Breast epithelium (tissue), 4 donors: ENCODE results near the gene FUT8. TPM values are rescaled to one million over a fixed set of nuclear protein-coding genes. Genes with fewer than 3 reads are reported as not detected.

ENCODE experiments used
- DNase-seq, 2 donors: peaks; one replicate each; pipeline ENCODE4 v3.0.0-alpha.2; 2019; ENCODE audit warnings: low spot score in 2 of 2
- H3K27ac ChIP-seq, 2 donors: fragments of 200-600 bp; sonication (generic) in 1 of 2; one replicate each; pipeline ENCODE4 v1.5.1; 2016 to 2019; ENCODE audit warnings: mild to moderate bottlenecking in 1 of 2
- H3K27me3 ChIP-seq, 2 donors: fragments of 200-600 bp; sonication (generic) in 1 of 2; one replicate each; pipeline versions ENCODE4 v1.5.1 to v1.6.0; 2017 to 2019; ENCODE audit warnings: control low read depth in 1 of 2, mild to moderate bottlenecking in 1 of 2
- H3K36me3 ChIP-seq: fragments of 200-600 bp; one replicate; pipeline ENCODE4 v1.5.1; 2019
- H3K4me1 ChIP-seq, 2 donors: fragments of 200-600 bp; sonication (generic); one replicate each; pipeline ENCODE4 v1.5.1; 2016 to 2019; ENCODE audit warnings: control low read depth in 1 of 2
- H3K4me3 ChIP-seq, 3 donors: fragments of 200-600 bp; sonication (generic); 1 replicate in 2 of 3; 2 replicates in 1 of 3; pipeline ENCODE4 v1.5.1; 2016 to 2019; ENCODE audit warnings: mild to moderate bottlenecking in 3 of 3, moderate library complexity in 2 of 3
- H3K9me3 ChIP-seq, 2 donors: fragments of 200-600 bp; sonication (generic) in 1 of 2; one replicate each; pipeline ENCODE4 v1.5.1; 2016 to 2019; ENCODE audit warnings: control low read depth in 1 of 2
- CTCF ChIP-seq, 3 donors: fragments of 450-650 bp; IDR thresholded peaks; one replicate each; pipeline ENCODE4 v1.5.1; 2016 to 2017; ENCODE audit warnings: antibody characterized with exemption in 3 of 3, mild to moderate bottlenecking in 3 of 3, moderate library complexity in 3 of 3
- POLR2A ChIP-seq: fragments of 450-650 bp; IDR thresholded peaks from one replicate; pipeline ENCODE4 v1.6.1; 2016; ENCODE audit warnings: antibody characterized with exemption, mild to moderate bottlenecking, moderate library complexity
- POLR2AphosphoS5 ChIP-seq, 3 donors: sonication (generic); formaldehyde crosslinking; IDR thresholded peaks; one replicate each; pipeline ENCODE4 v1.6.1; 2017; ENCODE audit warnings: antibody characterized with exemption in 3 of 3
- intact Hi-C: fragments of 100-400 bp; cut with DNase I; formaldehyde crosslinking; loops from one replicate; pipeline ENCODE4 v1.15.1; 2023; ENCODE audit warnings: low total_unique reads
- total RNA-seq, 3 donors: library from RNA; depleted of rRNA; stranded (reverse); fragments of >200 nt; gene quantifications; one replicate each; pipeline ENCODE4 v1.1.0, GENCODE V29; 2016

Gene FUT8
- total RNA-seq, 3 donors from 2014 or later: 36.3 to 69.1 (median 47.2) TPM

- H3K27ac ChIP-seq: no peak overlapping the region
- TF ChIP-seq POLR2AphosphoS5 (IDR thresholded peaks at IDR 0.05) (no peak), POLR2A (no peak), CTCF (IDR thresholded peaks at IDR 0.05) (no peak)
- no peaks in the 10 kb centered on the region for H3K9me3 ChIP-seq
Observed at GRCh38 chr14:65772921-65773574, 360.5 kb downstream of the FUT8 start.

DNA sequence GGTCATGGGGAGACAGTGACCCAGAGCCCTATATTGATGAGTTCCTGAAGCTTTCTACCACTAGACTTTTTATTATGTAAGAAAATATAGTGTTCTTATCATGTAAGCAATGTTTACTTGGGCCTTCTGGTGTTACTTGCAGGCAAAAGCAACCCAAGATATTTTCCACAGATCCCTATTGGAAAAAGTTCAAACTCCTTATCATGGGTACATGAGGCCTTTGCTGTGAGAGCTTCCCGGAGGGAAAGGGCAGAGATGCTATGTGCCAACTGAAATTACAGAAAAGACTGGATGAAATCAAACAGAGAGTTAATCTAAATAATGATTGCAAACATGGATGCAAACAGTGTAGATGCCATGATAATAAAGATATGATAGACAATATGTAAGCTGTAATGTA lies 361.5 kb downstream of the FUT8 start:
- H3K36me3 ChIP-seq: no peaks in the 10 kb centered on the region
- H3K4me3 ChIP-seq: no peak overlapping the region
- no peak overlapping the region for H3K27ac ChIP-seq
- no peaks in the 10 kb centered on the region for H3K9me3 ChIP-seq
- TF ChIP-seq POLR2A (no peak), POLR2AphosphoS5 (IDR thresholded peaks at IDR 0.05) (no peak), CTCF (IDR thresholded peaks at IDR 0.05) (no peak)
- no peaks in the 10 kb centered on the region for H3K4me1 ChIP-seq
- intact Hi-C loops: no loop called here
- no peaks in the 10 kb centered on the region for H3K27me3 ChIP-seq
- no peak for DNase-seq

More at GRCh38 chr14:65772921-65773574, 360.5 kb downstream of the FUT8 start:
- H3K27me3 ChIP-seq: no peaks in the 10 kb centered on the region
- no peaks in the 10 kb centered on the region for H3K36me3 ChIP-seq
- no peaks in the 10 kb centered on the region for H3K4me1 ChIP-seq
- intact Hi-C loops: no loop called here
- no peak overlapping the region for H3K4me3 ChIP-seq
- DNase-seq: no peak

DNA sequence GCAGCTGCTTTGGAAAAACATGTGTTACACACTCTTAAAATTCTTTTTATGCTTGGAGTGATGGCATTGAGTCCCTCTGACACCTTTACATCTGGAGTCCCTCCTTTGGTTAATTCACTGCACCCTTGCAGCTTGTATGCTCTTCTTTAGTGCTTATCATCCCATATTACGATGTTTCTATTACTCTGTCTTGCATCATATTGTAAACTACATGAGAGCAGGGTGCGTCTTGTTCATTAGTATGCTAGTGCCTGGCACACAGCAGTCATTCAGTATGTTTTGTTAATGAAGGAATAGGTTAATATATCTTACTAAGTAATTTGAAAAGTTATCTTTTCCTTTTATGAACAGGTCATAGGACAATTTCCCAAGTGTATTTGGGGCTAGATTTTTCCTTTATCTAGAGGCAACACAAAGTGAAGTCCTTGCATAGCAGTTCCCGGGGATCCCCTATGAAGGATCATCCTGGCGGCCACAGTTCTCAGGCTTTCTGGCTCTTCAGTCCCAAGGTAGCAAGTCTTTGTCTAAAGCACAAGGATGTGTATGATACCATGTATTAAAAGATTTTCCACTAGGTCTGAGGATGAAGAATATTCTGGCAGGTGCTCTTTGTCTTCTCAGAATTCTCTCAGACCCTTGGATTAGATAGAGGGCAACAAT lies 363.8 kb downstream of the FUT8 start:
- H3K27me3 ChIP-seq: no peaks in the 10 kb centered on the region
- H3K27ac ChIP-seq: no peak overlapping the region
- no peaks in the 10 kb centered on the region for H3K4me1 ChIP-seq
- no peak for TF ChIP-seq CTCF (IDR thresholded peaks at IDR 0.05)
- intact Hi-C loops: no loop called here
- no peak overlapping the region for H3K4me3 ChIP-seq
- no peaks in the 10 kb centered on the region for H3K36me3 ChIP-seq
- no peak for DNase-seq
- H3K9me3 ChIP-seq: no peaks in the 10 kb centered on the region

GRCh38 chr14:65780566-65780965 lies 368.0 kb downstream of the FUT8 start:
- no peaks in the 10 kb centered on the region for H3K9me3 ChIP-seq
- H3K27ac ChIP-seq: no peak overlapping the region
- intact Hi-C loops: no loop called here
- no peak overlapping the region for H3K4me3 ChIP-seq
- no peak for DNase-seq
- no peaks in the 10 kb centered on the region for H3K27me3 ChIP-seq
- H3K36me3 ChIP-seq: no peaks in the 10 kb centered on the region
- no peak for TF ChIP-seq POLR2AphosphoS5 (IDR thresholded peaks at IDR 0.05)
- TF ChIP-seq CTCF (IDR thresholded peaks at IDR 0.05): no peak
- no peak for TF ChIP-seq POLR2A
- H3K4me1 ChIP-seq: no peaks in the 10 kb centered on the region

- Histone ChIP-seq H3K36me3 (no peaks in the 10 kb centered on the region), H3K9me3 (no peaks in the 10 kb centered on the region), H3K4me1 (no peaks in the 10 kb centered on the region), H3K27me3 (no peaks in the 10 kb centered on the region), H3K27ac (no peak overlapping the region), H3K4me3 (no peak overlapping the region)
- TF ChIP-seq POLR2A (no peak), POLR2AphosphoS5 (IDR thresholded peaks at IDR 0.05) (no peak), CTCF (IDR thresholded peaks at IDR 0.05) (no peak)
- intact Hi-C loops: no loop called here
- DNase-seq: no peak
Observed at GRCh38 chr14:65783101-65783500, 370.6 kb downstream of the FUT8 start.
